ENCODE measurements around the gene FAM20C. TPM values are rescaled to one million over a fixed set of nuclear protein-coding genes. Genes with fewer than 3 reads are reported as not detected.

Gene FAM20C
- total and polyA plus RNA-seq, 2 donors (not counting 3 experiments of a cell fraction or from before 2014, with no cell fraction given), result 14.2 to 34.5 TPM

GRCh38 chr7:219581-220150 lies 27.3 kb downstream of the FAM20C start:
- BruUV-seq (replicated peaks), result no TSS peak
- Histone ChIP-seq H3K9ac (replicated peaks; ENCODE audit: extremely low read depth, insufficient read depth, low read length) (no peak overlapping the region), H3K27ac (ENCODE audit: insufficient read depth, low read depth, low read length) (no peak overlapping the region), H3K4me3 (replicated peaks in 1 of 3; ENCODE audit: insufficient read depth in 1 of 3, low read depth in 1 of 3, low read length in 3 of 3) (no peak overlapping the region), H3K36me3 (ENCODE audit: control insufficient read depth in 2 of 2, extremely low read depth in 1 of 2, insufficient read depth in 2 of 2, low read length in 2 of 2) (no peaks in the 10 kb centered on the region), H3K9me1 (replicated peaks; ENCODE audit: control insufficient read depth, extremely low read depth, insufficient read depth, low read length) (no peaks in the 10 kb centered on the region), H3K4me1 (ENCODE audit: control insufficient read depth, extremely low read depth, insufficient read depth, low read length) (no peaks in the 10 kb centered on the region), H3K79me2 (ENCODE audit: control insufficient read depth, insufficient read depth, low read length) (peaks cover 2% of the 10 kb centered on the region), H2AFZ (ENCODE audit: low read depth, low read length) (no peak overlapping the region), H4K20me1 (replicated peaks; ENCODE audit: control insufficient read depth, extremely low read depth, insufficient read depth, low read length) (no peaks in the 10 kb centered on the region), H3K9me3 (replicated peaks; ENCODE audit: control insufficient read depth, insufficient read depth, low read length) (no peaks in the 10 kb centered on the region), H3K27me3 (ENCODE audit: control insufficient read depth in 2 of 2, insufficient read depth in 2 of 2, low read length in 2 of 2) (no peaks in the 10 kb centered on the region), H3K4me2 (ENCODE audit: insufficient read depth, low read length) (no peak overlapping the region)
- intact Hi-C loops (cut with micrococcal nuclease), result no loop called here
- CTCF ChIA-PET, result no interaction called here
- dilution Hi-C loops (cut with MboI; ENCODE audit: extremely low pct_ligation_motif_present, low sequenced_read_pairs), result no loop called here
- TF ChIP-seq FOS (IDR thresholded peaks at IDR 0.05; ENCODE audit: borderline replicate concordance, insufficient read depth, low read length) (no peak), CTCF (IDR thresholded peaks at IDR 0.05; ENCODE audit: extremely low read depth in 1 of 2, insufficient read depth in 1 of 2, low read depth in 1 of 2, low read length in 2 of 2) (no peak)
- FAIRE-seq, result no peak
- POLR2A ChIA-PET, result no interaction called here
- no peak for DNase-seq (ENCODE audit: low read depth, low spot score)

- no peaks in the 10 kb centered on the region for H4K20me1 ChIP-seq (replicated peaks; ENCODE audit: control insufficient read depth, extremely low read depth, insufficient read depth, low read length)
- no peak for FAIRE-seq
- H3K36me3 ChIP-seq (ENCODE audit: control insufficient read depth in 2 of 2, extremely low read depth in 1 of 2, insufficient read depth in 2 of 2, low read length in 2 of 2), result no peaks in the 10 kb centered on the region
- no peak for DNase-seq (ENCODE audit: low read depth, low spot score)
- no peaks in the 10 kb centered on the region for H3K4me1 ChIP-seq (ENCODE audit: control insufficient read depth, extremely low read depth, insufficient read depth, low read length)
- ChIA-PET POLR2A (no interaction called here), CTCF (no interaction called here)
- no peaks in the 10 kb centered on the region for H3K9me3 ChIP-seq (replicated peaks; ENCODE audit: control insufficient read depth, insufficient read depth, low read length)
- H3K4me3 ChIP-seq (replicated peaks in 1 of 3; ENCODE audit: insufficient read depth in 1 of 3, low read depth in 1 of 3, low read length in 3 of 3), result no peak overlapping the region
- no peak overlapping the region for H3K4me2 ChIP-seq (ENCODE audit: insufficient read depth, low read length)
- H3K27me3 ChIP-seq (ENCODE audit: control insufficient read depth in 2 of 2, insufficient read depth in 2 of 2, low read length in 2 of 2), result no peaks in the 10 kb centered on the region
- intact Hi-C loops (cut with micrococcal nuclease) (no loop called here), dilution Hi-C loops (cut with MboI; ENCODE audit: extremely low pct_ligation_motif_present, low sequenced_read_pairs) (no loop called here)
- no peaks in the 10 kb centered on the region for H3K79me2 ChIP-seq (ENCODE audit: control insufficient read depth, insufficient read depth, low read length)
- no peak overlapping the region for H3K9ac ChIP-seq (replicated peaks; ENCODE audit: extremely low read depth, insufficient read depth, low read length)
- no peaks in the 10 kb centered on the region for H3K9me1 ChIP-seq (replicated peaks; ENCODE audit: control insufficient read depth, extremely low read depth, insufficient read depth, low read length)
- no peak overlapping the region for H3K27ac ChIP-seq (ENCODE audit: insufficient read depth, low read depth, low read length)
- H2AFZ ChIP-seq (ENCODE audit: low read depth, low read length), result no peak overlapping the region
- TF ChIP-seq EZH2 (IDR thresholded peaks at IDR 0.05; ENCODE audit: borderline replicate concordance, low read depth, low read length, severe bottlenecking) (no peak), FOS (IDR thresholded peaks at IDR 0.05; ENCODE audit: borderline replicate concordance, insufficient read depth, low read length) (no peak), JUN (IDR thresholded peaks at IDR 0.05; ENCODE audit: borderline replicate concordance, insufficient read depth, insufficient read length, low read depth) (no peak), GATA2 (IDR thresholded peaks at IDR 0.05; ENCODE audit: insufficient read depth, insufficient read length, low read depth, low read length) (no peak), POLR2AphosphoS5 (IDR thresholded peaks at IDR 0.05; ENCODE audit: insufficient read depth, low read depth, low read length) (no peak), POLR2A (IDR thresholded peaks at IDR 0.05; ENCODE audit: low read depth, low read length) (no peak), MAX (IDR thresholded peaks at IDR 0.05; ENCODE audit: insufficient read depth, insufficient read length) (no peak), CTCF (IDR thresholded peaks at IDR 0.05; ENCODE audit: extremely low read depth in 1 of 2, insufficient read depth in 1 of 2, low read depth in 1 of 2, low read length in 2 of 2) (no peak), MYC (IDR thresholded peaks at IDR 0.05; ENCODE audit: low read depth, low read length) (no peak)
- BruUV-seq (replicated peaks), result no TSS peak
These were observed 27.9 kb downstream of the FAM20C start for GRCh38 chr7:220151-220841.
